Activated naive CD4-positive, alpha-beta T cell treated with anti-CD3 and anti-CD28 coated beads for 36 hours (primary cell): ENCODE measurements around the gene CACNA1C. TPM values are rescaled to one million over a fixed set of nuclear protein-coding genes. Genes with fewer than 3 reads are reported as not detected.

ENCODE experiments used
- CTCF ChIA-PET: fragments of 350-600 bp; sonication (Branson Sonifier 250); formaldehyde crosslinking; loops from one replicate; lab custom pipeline; 2021; ENCODE audit warnings: antibody characterized with exemption; lab: Charles Lee
- DNase-seq: peaks from one replicate; pipeline ENCODE4 v3.0.0-alpha.2; 2020
- H3K27ac Mint-ChIP-seq: one replicate; pipeline ENCODE4 v1.8.0; 2021; ENCODE audit warnings: mild to moderate bottlenecking, mixed read lengths
- H3K27me3 Mint-ChIP-seq: one replicate; pipeline ENCODE4 v1.8.0; 2021; ENCODE audit warnings: low read depth, mixed read lengths
- H3K36me3 Mint-ChIP-seq: one replicate; pipeline ENCODE4 v1.8.0; 2021; ENCODE audit warnings: low read depth, mixed read lengths
- H3K4me1 Mint-ChIP-seq: one replicate; pipeline ENCODE4 v1.8.0; 2021; ENCODE audit warnings: low read depth, mixed read lengths
- H3K4me3 Mint-ChIP-seq: one replicate; pipeline ENCODE4 v1.8.0; 2021; ENCODE audit warnings: mild to moderate bottlenecking, moderate library complexity, mixed read lengths
- H3K9me3 Mint-ChIP-seq: one replicate; pipeline ENCODE4 v1.8.0; 2021; ENCODE audit warnings: mixed read lengths
- intact Hi-C: fragments of 100-400 bp; cut with micrococcal nuclease; formaldehyde crosslinking; loops from one replicate; pipeline ENCODE4 v1.15.1; 2023
- total RNA-seq, 2 experiments: library from RNA; stranded (reverse); gene quantifications; one replicate each; pipeline ENCODE4 v1.2.3, GENCODE V29; 2021

Gene CACNA1C
- total RNA-seq, 2 experiments from 2014 or later: 0.02 to 0.12 TPM

GRCh38 chr12:2354151-2354991, 301.6 kb downstream of the CACNA1C start:
- H3K4me3 Mint-ChIP-seq: no peak overlapping the region

GRCh38 chr12:2355198-2355597, 302.4 kb downstream of the CACNA1C start:
- no peaks in the 10 kb centered on the region for H3K9me3 Mint-ChIP-seq
- no peak overlapping the region for H3K4me3 Mint-ChIP-seq
- CTCF ChIA-PET: interaction anchor here (0.6 to 1.1 kb wide), 2 partner anchors 228 to 1301 kb away, joined by 3 to 4 read pairs; no protein-coding TSS in a partner anchor
- DNase-seq: no peak
- no peaks in the 10 kb centered on the region for H3K36me3 Mint-ChIP-seq
- no peak overlapping the region for H3K27ac Mint-ChIP-seq
- H3K27me3 Mint-ChIP-seq: peaks cover 12% of the 10 kb centered on the region
- H3K4me1 Mint-ChIP-seq: peaks cover 13% of the 10 kb centered on the region
- intact Hi-C loops: no loop called here

More at GRCh38 chr12:2354151-2354991, 301.6 kb downstream of the CACNA1C start:
- H3K36me3 Mint-ChIP-seq: no peaks in the 10 kb centered on the region
- DNase-seq: no peak
- peaks cover 12% of the 10 kb centered on the region for H3K27me3 Mint-ChIP-seq
- CTCF ChIA-PET: interaction anchor here (1.1 kb wide), 1 partner anchor 229 kb away, joined by 3 read pairs; no protein-coding TSS in a partner anchor
- peaks cover 13% of the 10 kb centered on the region for H3K4me1 Mint-ChIP-seq
- no peak overlapping the region for H3K27ac Mint-ChIP-seq
- intact Hi-C loops: no loop called here
- no peaks in the 10 kb centered on the region for H3K9me3 Mint-ChIP-seq

GRCh38 chr12:2355604-2356003, 302.8 kb downstream of the CACNA1C start:
- DNase-seq: no peak
- Mint-ChIP-seq H3K27ac (no peak overlapping the region), H3K4me3 (no peak overlapping the region), H3K27me3 (peaks cover 13% of the 10 kb centered on the region), H3K36me3 (no peaks in the 10 kb centered on the region), H3K9me3 (no peaks in the 10 kb centered on the region), H3K4me1 (peaks cover 13% of the 10 kb centered on the region)
- intact Hi-C loops: no loop called here
- CTCF ChIA-PET: interaction anchor here (0.6 to 1.1 kb wide), 2 partner anchors 228 to 1300 kb away, joined by 3 to 4 read pairs; no protein-coding TSS in a partner anchor

GRCh38 chr12:2356601-2357125, 303.9 kb downstream of the CACNA1C start:
- intact Hi-C loops: no loop called here
- no peak overlapping the region for H3K27ac Mint-ChIP-seq
- H3K4me3 Mint-ChIP-seq: no peak overlapping the region
- no peaks in the 10 kb centered on the region for H3K36me3 Mint-ChIP-seq
- H3K27me3 Mint-ChIP-seq: peaks cover 15% of the 10 kb centered on the region
- no peaks in the 10 kb centered on the region for H3K9me3 Mint-ChIP-seq
- CTCF ChIA-PET: interaction anchor here (0.6 kb wide), 1 partner anchor 62 kb away, joined by 4 read pairs; no protein-coding TSS in a partner anchor
- H3K4me1 Mint-ChIP-seq: peaks cover 13% of the 10 kb centered on the region
- no peak for DNase-seq

- no peaks in the 10 kb centered on the region for H3K9me3 Mint-ChIP-seq
- H3K36me3 Mint-ChIP-seq: no peaks in the 10 kb centered on the region
- CTCF ChIA-PET: no interaction called here
- H3K4me1 Mint-ChIP-seq: peaks cover 24% of the 10 kb centered on the region
- H3K27ac Mint-ChIP-seq: no peak overlapping the region
- no peak overlapping the region for H3K4me3 Mint-ChIP-seq
- H3K27me3 Mint-ChIP-seq: peaks cover 7% of the 10 kb centered on the region
- intact Hi-C loops: loop anchor here (1.0 kb wide), 1 partner anchor 224 kb away; no protein-coding TSS in a partner anchor
- DNase-seq: peak; percentile 16
Observed at GRCh38 chr12:2358986-2359658, 306.3 kb downstream of the CACNA1C start.

- H3K9me3 Mint-ChIP-seq: no peaks in the 10 kb centered on the region
- CTCF ChIA-PET: interaction anchor here (0.7 to 1.2 kb wide), 2 partner anchors 196 to 223 kb away, joined by 3 to 7 read pairs; no protein-coding TSS in a partner anchor
- DNase-seq: no peak
- peaks cover 7% of the 10 kb centered on the region for H3K27me3 Mint-ChIP-seq
- H3K4me3 Mint-ChIP-seq: no peak overlapping the region
- H3K36me3 Mint-ChIP-seq: no peaks in the 10 kb centered on the region
- H3K27ac Mint-ChIP-seq: no peak overlapping the region
- intact Hi-C loops: loop anchor here (1.0 kb wide), 1 partner anchor 223 kb away; no protein-coding TSS in a partner anchor
- H3K4me1 Mint-ChIP-seq: peaks cover 24% of the 10 kb centered on the region
Observed at GRCh38 chr12:2359725-2360629, 307.2 kb downstream of the CACNA1C start.

- intact Hi-C loops: no loop called here
Observed at GRCh38 chr12:2360630-2361170, 307.9 kb downstream of the CACNA1C start.

GRCh38 chr12:2363836-2364609, 311.2 kb downstream of the CACNA1C start:
- Mint-ChIP-seq H3K9me3 (no peaks in the 10 kb centered on the region), H3K4me3 (no peak overlapping the region), H3K27ac (no peak overlapping the region), H3K4me1 (peaks cover 12% of the 10 kb centered on the region), H3K36me3 (no peaks in the 10 kb centered on the region), H3K27me3 (peaks cover 4% of the 10 kb centered on the region)
- intact Hi-C loops: no loop called here
- CTCF ChIA-PET: no interaction called here
- no peak for DNase-seq

More at GRCh38 chr12:2360630-2361170, 307.9 kb downstream of the CACNA1C start:
- CTCF ChIA-PET: interaction anchor here (0.7 to 1.2 kb wide), 3 partner anchors 197 to 322 kb away, joined by 3 to 7 read pairs (median 3); no protein-coding TSS in a partner anchor
- no peak overlapping the region for H3K4me3 Mint-ChIP-seq
- peaks cover 24% of the 10 kb centered on the region for H3K4me1 Mint-ChIP-seq
- no peaks in the 10 kb centered on the region for H3K9me3 Mint-ChIP-seq
- no peak overlapping the region for H3K27ac Mint-ChIP-seq
- H3K36me3 Mint-ChIP-seq: no peaks in the 10 kb centered on the region
- H3K27me3 Mint-ChIP-seq: peaks cover 7% of the 10 kb centered on the region
- DNase-seq: no peak

GRCh38 chr12:2364631-2365051, 311.9 kb downstream of the CACNA1C start:
- Mint-ChIP-seq H3K27ac (no peak overlapping the region), H3K9me3 (no peaks in the 10 kb centered on the region), H3K4me1 (peaks cover 11% of the 10 kb centered on the region), H3K36me3 (no peaks in the 10 kb centered on the region), H3K4me3 (no peak overlapping the region), H3K27me3 (peaks cover 3% of the 10 kb centered on the region)
- CTCF ChIA-PET: no interaction called here
- no peak for DNase-seq
- intact Hi-C loops: no loop called here

- Mint-ChIP-seq H3K4me3 (no peak overlapping the region), H3K9me3 (no peaks in the 10 kb centered on the region), H3K27ac (no peak overlapping the region), H3K4me1 (peaks cover 11% of the 10 kb centered on the region), H3K27me3 (no peaks in the 10 kb centered on the region), H3K36me3 (no peaks in the 10 kb centered on the region)
- intact Hi-C loops: no loop called here
- no peak for DNase-seq
- CTCF ChIA-PET: no interaction called here
Observed at GRCh38 chr12:2366711-2367110, 313.9 kb downstream of the CACNA1C start.

GRCh38 chr12:2372178-2372577, 319.4 kb downstream of the CACNA1C start:
- DNase-seq: no peak
- Mint-ChIP-seq H3K9me3 (no peaks in the 10 kb centered on the region), H3K36me3 (no peaks in the 10 kb centered on the region), H3K4me1 (no peaks in the 10 kb centered on the region), H3K27me3 (no peaks in the 10 kb centered on the region), H3K4me3 (no peak overlapping the region), H3K27ac (no peak overlapping the region)
- CTCF ChIA-PET: no interaction called here
- intact Hi-C loops: no loop called here
